Gastrocnemius medialis (tissue), 4 donors: ENCODE measurements around the gene COX20.

Experiments
- CTCF ChIP-seq, 5 experiments: fragments of 450-650 bp in 3 of 5; fragments of 200-600 bp in 2 of 5; sonication (generic) in 2 of 5; IDR thresholded peaks in 4 of 5; conservative IDR thresholded peaks in 1 of 5; 1 replicate in 4 of 5; 2 replicates in 1 of 5; pipeline ENCODE4 v1.5.1; 2016 to 2019; ENCODE audit warnings: antibody characterized with exemption in 5 of 5, mild to moderate bottlenecking in 3 of 5, moderate library complexity in 3 of 5
- POLR2A ChIP-seq, 2 donors: fragments of 450-650 bp; IDR thresholded peaks; one replicate each; pipeline ENCODE4 v1.6.1; 2017; ENCODE audit warnings: antibody characterized with exemption in 2 of 2, mild to moderate bottlenecking in 2 of 2, moderate library complexity in 2 of 2

GRCh38 chr1:244833734-244834542, 1.5 kb upstream of the COX20 start:
- TF ChIP-seq POLR2A (IDR thresholded peaks at IDR 0.05), result no peak
- peak in 1 of 5 experiments; percentile 23 for TF ChIP-seq CTCF (IDR thresholded peaks at IDR 0.05 in 4 of 5, conservative IDR thresholded peaks at IDR 0.05 in 1 of 5)
